ENCODE results near the gene TRIM33. TPM values are rescaled to one million over a fixed set of nuclear protein-coding genes. Genes with fewer than 3 reads are reported as not detected.

The TRIM33 gene
- total RNA-seq, 1 experiment from 2014 or later: 53.8 TPM

GRCh38 chr1:114559356-114559755 is 48.4 kb upstream of the TRIM33 start:
- no peak overlapping the region for H2BK12ac ChIP-seq (ENCODE audit: insufficient read length, low read depth, low read length)
- no peak overlapping the region for H4K8ac ChIP-seq (replicated peaks; ENCODE audit: insufficient read length, low read depth, low read length)
- no peak overlapping the region for H4K91ac ChIP-seq (ENCODE audit: insufficient read length, low read depth, low read length)
- H2BK5ac ChIP-seq (ENCODE audit: insufficient read length, low read length): no peak overlapping the region
- H3K23me2 ChIP-seq (ENCODE audit: insufficient read length, low read depth, low read length, poor library complexity, severe bottlenecking): no peaks in the 10 kb centered on the region
- no peak overlapping the region for H2AFZ ChIP-seq (ENCODE audit: low read length)
- H3K14ac ChIP-seq (ENCODE audit: insufficient read depth, low read length): no peak overlapping the region
- no peak overlapping the region for H2BK15ac ChIP-seq (ENCODE audit: low read depth, low read length)
- no peak overlapping the region for H3K18ac ChIP-seq (ENCODE audit: insufficient read length, low read depth, low read length)
- H2BK120ac ChIP-seq (ENCODE audit: low read depth, low read length, poor library complexity, severe bottlenecking): no peak overlapping the region
- DNase-seq: no peak
- no peak overlapping the region for H2AK5ac ChIP-seq (ENCODE audit: insufficient read length, low read length)
- Mint-ChIP-seq H3K27ac (no peak overlapping the region), H3K4me1 (peaks cover 0 to 4% of the 10 kb centered on the region in 2 experiments; a peak in 1 of 4 replicates), H3K27me3 (ENCODE audit: low read depth) (no peaks in the 10 kb centered on the region; the same call in 1 of the 2 replicates), H3K9me3 (peaks cover 4 to 7% of the 10 kb centered on the region in 2 experiments; a peak in 3 of 5 replicates), H3K36me3 (ENCODE audit: insufficient read depth in 1 of 3, low read depth in 3 of 3) (peaks cover 5 to 15% (median 8%) of the 10 kb centered on the region in 3 experiments; a peak in 5 of 7 replicates), H3K4me3 (no peak overlapping the region)
- no peak overlapping the region for H3K27ac ChIP-seq (ENCODE audit: insufficient read length, low read depth, low read length)
- no peak overlapping the region for H3K4ac ChIP-seq (ENCODE audit: low read depth, low read length)
- H3K79me2 ChIP-seq (ENCODE audit: insufficient read depth, low read length): no peaks in the 10 kb centered on the region
- no peak overlapping the region for H3K4me2 ChIP-seq (ENCODE audit: insufficient read depth, insufficient read length, low read length)
- H4K20me1 ChIP-seq (ENCODE audit: control insufficient read depth, insufficient read depth, insufficient read length): no peaks in the 10 kb centered on the region
- no peak overlapping the region for H3K23ac ChIP-seq (ENCODE audit: insufficient read length, low read depth, low read length)
- no peaks in the 10 kb centered on the region for H3K9me3 ChIP-seq (ENCODE audit: control insufficient read depth, low read depth, low read length)
- no peaks in the 10 kb centered on the region for H3K79me1 ChIP-seq (ENCODE audit: insufficient read depth, low read depth, low read length, poor library complexity, severe bottlenecking)
- H2BK20ac ChIP-seq (ENCODE audit: low read depth, low read length, poor library complexity, severe bottlenecking): no peak overlapping the region
- no peak overlapping the region for H3T11ph ChIP-seq (ENCODE audit: low read length)
- H3K56ac ChIP-seq (ENCODE audit: insufficient read length, low read depth, low read length): no peak overlapping the region
- H3K27me3 ChIP-seq (ENCODE audit: insufficient read depth, low read length): no peaks in the 10 kb centered on the region
- WGBS (ENCODE audit: extremely low coverage, insufficient read length, low lambda C conversion rate): no CpG with 5 or more reads among the region's 3 CpGs
- no peak overlapping the region for H3K9ac ChIP-seq (ENCODE audit: extremely low read depth, insufficient read length, low read length)
- no peak overlapping the region for H4K5ac ChIP-seq (ENCODE audit: insufficient read length, low read depth, low read length)
- no peaks in the 10 kb centered on the region for H3K4me1 ChIP-seq (ENCODE audit: insufficient read depth, low read length)
- TF ChIP-seq CTCF (conservative IDR thresholded peaks at IDR 0.05): no peak

Data from H9 (cell line).